KOPT-K1 (cell line): ENCODE measurements around the gene LUM.

Source experiments
- H3K27ac ChIP-seq: fragments of 200-600 bp; sonication (generic); 2 replicates; pipeline ENCODE4 v1.5.1; 2016; ENCODE audit warnings: antibody characterized with exemption, mild to moderate bottlenecking, low read depth, low read length; ENCODE audit not compliant: poor library complexity, severe bottlenecking
- H3K36me3 ChIP-seq: fragments of 200-600 bp; sonication (generic); 2 replicates; pipeline ENCODE4 v1.5.1; 2017; ENCODE audit warnings: antibody characterized with exemption, mild to moderate bottlenecking, low read length, moderate library complexity; ENCODE audit not compliant: insufficient read depth
- H3K9me3 ChIP-seq: fragments of 200-600 bp; sonication (generic); 2 replicates; pipeline ENCODE4 v1.5.1; 2017; ENCODE audit warnings: antibody characterized with exemption, low read length, mild to moderate bottlenecking; ENCODE audit not compliant: insufficient read depth, poor library complexity, severe bottlenecking

LUM gene

DNA sequence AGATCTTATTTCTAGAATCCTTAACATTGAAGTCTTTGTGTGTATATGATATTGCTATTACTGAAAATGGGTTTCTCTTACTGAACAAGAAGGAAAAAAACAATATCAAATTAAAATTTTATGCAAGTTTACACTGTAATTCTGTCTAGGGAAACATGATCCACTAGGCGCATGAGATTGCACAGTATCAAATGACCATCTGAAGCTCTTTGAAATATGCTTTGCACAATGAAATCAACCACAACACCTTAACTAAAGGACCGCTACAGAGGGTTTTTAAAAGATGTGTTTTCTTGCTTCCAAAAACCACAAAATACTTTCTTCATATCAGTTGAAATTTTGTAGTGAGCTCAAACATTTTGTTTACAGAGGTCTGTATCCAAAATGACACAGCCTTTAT, 38.4 kb downstream of the LUM start:
- no peak overlapping the region for H3K27ac ChIP-seq
- no peaks in the 10 kb centered on the region for H3K36me3 ChIP-seq
- no peaks in the 10 kb centered on the region for H3K9me3 ChIP-seq

DNA sequence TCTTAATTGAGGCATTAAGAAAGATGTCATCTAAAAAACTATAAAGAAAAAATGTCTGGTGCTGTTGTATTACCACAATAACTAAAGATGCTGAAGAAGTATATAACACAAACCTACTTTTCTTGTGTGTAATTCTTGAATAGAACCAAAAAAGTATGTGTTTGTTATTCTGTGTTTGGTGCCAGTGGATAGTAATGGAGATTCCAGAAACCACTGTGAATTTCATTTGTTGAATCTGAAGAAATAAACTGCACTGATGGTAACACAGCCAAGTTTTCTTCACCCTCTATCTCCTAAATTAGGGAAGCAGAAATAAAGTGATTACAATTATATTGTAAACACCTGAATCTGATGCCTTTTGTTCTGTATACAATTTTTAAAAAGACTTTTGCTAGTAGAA, 40.4 kb downstream of the LUM start:
- H3K36me3 ChIP-seq, result no peaks in the 10 kb centered on the region
- no peak overlapping the region for H3K27ac ChIP-seq
- no peaks in the 10 kb centered on the region for H3K9me3 ChIP-seq

DNA sequence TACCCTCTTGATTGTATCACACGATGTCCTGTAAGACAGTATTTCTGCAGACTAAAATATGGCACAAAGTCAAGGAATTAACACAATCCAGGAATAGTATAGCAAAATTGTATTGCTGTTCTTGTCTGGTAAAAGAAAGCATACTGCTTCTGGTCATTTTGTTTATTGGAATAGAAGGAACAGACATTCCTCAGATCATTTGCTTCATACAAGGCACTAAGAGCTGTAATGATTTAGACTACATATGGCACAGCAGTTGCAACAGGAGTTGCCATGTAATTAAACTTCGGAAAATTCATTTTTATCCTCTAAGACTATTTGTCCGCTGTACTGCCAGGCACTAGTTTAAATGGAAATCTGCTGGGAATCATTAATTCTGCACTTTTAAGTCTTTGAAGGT, 45.9 kb downstream of the LUM start:
- no peaks in the 10 kb centered on the region for H3K9me3 ChIP-seq
- H3K36me3 ChIP-seq, result no peaks in the 10 kb centered on the region
- no peak overlapping the region for H3K27ac ChIP-seq

DNA sequence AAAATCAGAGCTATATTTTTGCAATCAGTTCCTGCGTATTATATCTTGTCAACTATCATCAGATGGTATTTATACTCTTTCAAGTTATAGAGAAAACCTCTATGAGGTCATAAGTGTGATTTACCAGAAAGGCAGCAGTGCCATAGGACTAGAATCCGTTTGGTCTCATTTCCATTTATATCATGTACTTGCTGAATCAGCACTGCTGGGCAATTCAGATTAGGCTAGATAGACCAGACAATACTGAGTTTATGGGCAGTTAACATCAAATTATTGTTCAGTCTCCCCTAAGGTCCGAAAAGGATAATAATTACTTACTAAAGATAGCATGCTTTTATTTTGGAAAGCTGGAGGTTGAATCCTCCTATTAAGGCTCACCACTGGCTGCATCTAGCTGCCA, 46.7 kb downstream of the LUM start:
- Histone ChIP-seq H3K27ac (no peak overlapping the region), H3K36me3 (no peaks in the 10 kb centered on the region), H3K9me3 (no peaks in the 10 kb centered on the region)

DNA sequence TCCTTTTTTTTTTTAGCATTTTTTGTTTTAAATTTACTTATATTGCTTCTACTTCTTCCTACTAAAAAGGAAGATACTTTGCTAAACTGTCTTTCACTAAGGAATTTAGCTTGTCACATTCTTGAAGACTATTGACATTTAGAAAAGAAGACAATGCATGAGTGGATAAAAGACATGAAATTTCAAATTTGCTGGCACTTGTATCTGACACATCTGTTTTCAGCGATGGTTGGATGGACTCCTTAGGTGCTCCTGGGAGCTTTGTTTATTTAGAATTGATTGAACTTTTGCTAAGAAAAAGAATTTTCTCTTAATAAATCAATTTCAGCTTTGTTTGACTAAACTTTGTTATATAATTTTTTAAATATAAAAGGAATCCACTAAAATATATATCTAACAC, 50.2 kb downstream of the LUM start:
- Histone ChIP-seq H3K36me3 (no peaks in the 10 kb centered on the region), H3K9me3 (no peaks in the 10 kb centered on the region), H3K27ac (no peak overlapping the region)

DNA sequence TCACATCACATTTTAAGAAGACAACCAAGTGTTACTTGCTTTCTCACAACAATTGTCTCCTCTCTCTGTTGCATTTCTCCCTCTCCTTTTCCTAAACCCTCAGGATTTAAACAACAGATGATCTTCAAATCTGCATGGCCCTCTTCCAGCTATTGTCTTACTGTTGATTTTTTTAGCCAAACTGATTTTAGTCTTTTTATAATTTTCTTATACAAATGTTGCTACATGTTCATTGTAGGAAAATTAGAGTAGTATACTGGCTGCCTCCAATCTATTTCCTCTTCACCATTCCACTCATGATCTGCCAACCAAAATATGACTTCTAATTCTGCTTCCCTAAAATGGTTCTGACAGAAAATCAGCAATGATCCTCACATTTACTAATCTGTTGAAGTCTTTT, 52.1 kb downstream of the LUM start:
- H3K36me3 ChIP-seq, result no peaks in the 10 kb centered on the region
- no peak overlapping the region for H3K27ac ChIP-seq
- no peaks in the 10 kb centered on the region for H3K9me3 ChIP-seq

DNA sequence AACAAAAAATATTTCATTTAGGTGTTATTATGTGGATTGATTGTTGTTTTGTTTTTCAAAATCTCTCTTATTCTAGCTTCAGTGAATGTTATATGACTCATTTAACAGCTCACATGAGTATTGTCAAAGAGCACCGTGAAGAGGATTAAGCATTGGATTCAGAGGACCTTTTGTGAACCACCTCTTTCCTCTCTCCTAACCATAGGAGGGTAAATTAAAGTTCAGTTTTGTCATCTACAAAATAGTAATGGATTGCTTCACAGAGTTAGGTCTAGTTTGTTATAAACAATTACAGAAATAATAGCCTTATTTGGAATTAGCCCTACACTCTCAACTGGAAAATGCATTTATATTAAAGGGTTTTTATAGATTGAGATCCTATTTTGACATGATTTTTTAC, 52.5 kb downstream of the LUM start:
- Histone ChIP-seq H3K27ac (no peak overlapping the region), H3K36me3 (no peaks in the 10 kb centered on the region)

DNA sequence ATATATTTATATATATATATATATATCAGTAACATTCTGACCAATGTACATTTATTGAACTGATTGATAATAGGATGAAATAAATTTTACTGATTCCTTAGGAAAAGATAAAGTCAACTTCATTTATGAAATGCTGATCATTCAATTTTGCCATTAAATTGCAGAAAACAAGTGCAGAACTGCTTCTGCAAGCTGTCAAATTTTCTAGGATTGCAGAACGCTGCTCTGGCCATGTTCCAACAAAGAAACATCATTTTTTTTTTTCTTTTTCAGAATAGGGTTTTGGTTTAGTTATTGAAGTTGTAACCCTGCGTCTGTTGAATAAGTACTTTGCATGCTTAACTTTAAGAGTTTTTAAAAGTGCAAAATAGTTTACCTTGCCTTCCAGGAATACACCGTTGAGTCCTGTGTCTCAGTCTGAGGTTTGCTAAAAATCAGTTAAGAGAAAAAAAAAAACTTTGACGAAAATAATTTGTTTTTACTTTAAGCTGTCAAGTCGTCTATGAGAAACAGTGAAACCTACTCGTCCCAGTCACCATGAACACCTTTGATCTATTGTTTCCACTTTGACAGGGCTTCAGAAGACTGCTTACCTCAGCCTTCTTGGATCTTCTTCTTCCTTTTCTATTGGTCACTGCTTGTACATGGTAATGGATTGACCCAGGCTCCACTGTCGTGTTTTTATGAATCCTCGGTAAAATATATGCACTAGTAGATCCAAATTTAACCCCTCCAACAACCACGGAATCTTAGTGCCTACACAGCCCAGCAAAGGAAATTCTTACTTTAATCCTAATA, 53.7 kb downstream of the LUM start, which contains the start of gene KERA:
Gene KERA, minus strand, starts transcription at position 657 of the 798 bp plus-strand sequence. CDS start 1,743 bp downstream, outside the sequence.
- H3K27ac ChIP-seq, result no peak within 1 kb of the TSS
- H3K36me3 ChIP-seq, result no peaks in the 10 kb centered on the region
- no peaks in the 10 kb centered on the region for H3K9me3 ChIP-seq

More for the DNA sequence above, 52.5 kb downstream of the LUM start:
- no peaks in the 10 kb centered on the region for H3K9me3 ChIP-seq

DNA sequence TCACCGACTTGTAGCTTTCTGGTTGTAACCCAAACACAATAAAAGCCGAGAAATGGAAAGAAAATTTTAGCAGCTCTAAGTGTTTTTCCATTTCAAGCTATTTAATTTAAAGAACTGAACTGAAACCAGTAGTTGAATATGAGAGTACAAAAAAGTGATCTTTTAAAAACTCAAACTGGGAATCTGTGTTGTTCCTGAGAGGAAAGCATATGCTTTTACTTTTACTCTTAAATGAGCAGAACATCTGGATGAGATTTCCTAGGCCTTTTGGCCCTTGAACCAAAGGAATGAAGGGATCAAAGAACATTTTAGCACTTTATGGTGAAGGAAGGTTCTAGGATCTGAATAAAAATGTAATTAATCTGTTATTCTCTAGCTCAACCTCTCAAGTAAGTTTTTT, 54.8 kb downstream of the LUM start:
- Histone ChIP-seq H3K36me3 (no peaks in the 10 kb centered on the region), H3K9me3 (no peaks in the 10 kb centered on the region), H3K27ac (no peak overlapping the region)

DNA sequence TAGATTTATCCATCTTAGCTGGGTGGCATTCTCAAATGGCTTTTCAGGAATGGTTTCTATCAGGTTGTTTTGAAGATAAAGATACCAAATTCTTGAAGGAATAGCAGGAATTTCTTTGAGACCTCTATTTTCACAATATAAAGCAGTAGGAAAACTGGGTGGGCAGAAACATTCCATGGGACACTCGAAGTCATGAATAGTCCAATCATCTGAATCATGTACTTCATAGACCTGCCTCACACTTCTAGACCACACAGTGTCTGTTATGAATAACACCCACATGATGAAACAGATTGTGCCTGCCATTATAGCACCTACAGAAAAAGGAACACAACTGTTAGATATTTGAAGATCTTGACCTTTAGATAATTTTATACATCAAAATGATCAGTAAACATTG, 55.3 kb downstream of the LUM start:
- H3K36me3 ChIP-seq, result no peaks in the 10 kb centered on the region
- H3K9me3 ChIP-seq, result no peaks in the 10 kb centered on the region
- no peak overlapping the region for H3K27ac ChIP-seq

DNA sequence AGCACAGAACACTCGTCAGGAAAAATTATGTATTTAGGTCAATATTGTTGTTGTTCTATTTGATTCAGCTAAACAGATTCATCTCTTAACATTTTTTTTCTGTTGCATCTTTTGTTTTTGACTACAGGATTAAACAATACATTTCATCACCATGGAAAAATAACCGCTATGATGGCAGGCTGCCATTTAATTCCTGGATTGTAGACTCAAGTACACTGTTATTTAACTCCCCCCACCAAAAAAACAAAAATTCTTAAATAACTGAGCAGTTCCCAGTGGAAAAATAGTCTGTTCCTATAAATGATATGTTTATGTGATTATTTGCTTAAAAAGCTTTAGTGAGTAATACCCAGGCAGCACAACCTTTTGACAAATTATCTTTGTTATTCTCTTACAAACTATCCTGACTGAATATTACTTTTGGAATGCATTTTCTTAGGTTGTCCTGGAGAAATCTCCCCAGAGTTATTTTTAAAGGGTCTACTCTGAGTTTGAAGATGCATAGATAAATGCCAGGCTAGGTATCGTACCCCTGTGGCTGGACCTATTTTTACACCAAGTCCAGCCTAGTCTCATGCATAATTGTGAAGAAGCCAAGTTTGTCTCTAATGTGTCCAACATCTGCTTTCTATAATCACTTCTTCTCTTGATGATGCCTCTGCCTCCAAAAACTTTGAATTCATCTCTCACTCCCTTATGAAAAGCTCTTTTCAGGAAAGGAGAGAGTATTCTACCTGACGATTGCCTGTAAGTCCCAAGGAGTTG, 57.2 kb downstream of the LUM start:
- H3K36me3 ChIP-seq, result no peaks in the 10 kb centered on the region
- no peak overlapping the region for H3K27ac ChIP-seq
- H3K9me3 ChIP-seq, result no peaks in the 10 kb centered on the region
